ENCODE results near the gene MFNG. TPM values are rescaled to one million over a fixed set of nuclear protein-coding genes. Genes with fewer than 3 reads are reported as not detected.

The MFNG gene
- total RNA-seq, 2 experiments from 2014 or later = 85.1 to 89.9 TPM

- CTCF ChIA-PET = interaction anchor here (0.7 to 2.1 kb wide), 5 partner anchors 16 to 1362 kb away, joined by 3 to 5 read pairs (median 3); no protein-coding TSS in a partner anchor
- peak overlapping the region; percentile 38 for H3K4me3 Mint-ChIP-seq
These were observed 57.3 kb downstream of the MFNG start for GRCh38 chr22:37428649-37429586.

DNA sequence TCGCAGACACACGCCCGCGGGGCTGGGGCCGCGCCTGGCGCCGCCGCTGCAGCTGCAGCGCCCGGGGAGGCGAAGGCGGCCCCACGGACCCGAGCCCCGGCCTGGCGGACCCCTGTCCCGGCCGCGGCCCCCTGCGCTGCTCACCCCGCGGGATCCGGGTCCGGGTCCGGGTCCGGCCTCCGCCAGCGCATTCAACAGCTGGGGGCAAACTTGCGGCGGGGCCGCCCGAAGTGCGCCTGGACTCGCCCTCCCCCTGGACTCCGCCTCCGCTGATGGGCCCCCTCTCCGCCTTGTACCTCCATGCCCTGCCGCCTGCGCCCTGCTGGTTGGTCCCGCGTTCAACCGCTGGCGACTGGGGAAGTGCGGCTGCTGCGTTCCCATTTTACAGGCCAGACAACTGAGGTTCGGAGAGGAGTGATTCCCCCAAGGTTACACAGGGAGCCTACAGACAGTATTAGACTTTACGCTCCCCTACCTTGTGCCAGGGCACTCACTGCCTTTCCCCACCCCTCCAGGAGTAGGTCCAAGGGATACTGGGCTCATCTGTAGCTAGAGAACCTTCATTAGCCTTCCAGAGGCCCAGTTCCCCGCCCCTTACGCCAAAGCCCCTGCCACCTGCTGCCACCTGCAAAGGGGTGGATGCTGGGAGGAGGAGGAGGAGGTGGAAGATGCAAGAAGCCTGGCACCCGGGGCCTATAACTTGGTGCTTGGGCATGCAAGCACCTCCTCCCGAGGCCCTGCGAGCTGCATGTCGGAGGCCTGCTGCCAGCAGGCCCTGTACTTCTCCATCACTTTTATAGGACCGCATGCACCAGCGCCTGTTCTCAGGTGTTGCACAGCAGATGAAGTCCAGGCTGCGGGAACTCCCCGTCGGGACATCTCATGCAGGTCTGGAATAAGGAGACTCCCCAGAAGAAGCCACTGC lies 58.2 kb downstream of the MFNG start:
- no peaks in the 10 kb centered on the region for H3K36me3 Mint-ChIP-seq (ENCODE audit: low read depth)
- intact Hi-C loops (cut with DNase I, micrococcal nuclease) = loop anchor here (2.0 to 10.0 kb wide), 2 partner anchors 161 to 253 kb away; no protein-coding TSS in a partner anchor
- H3K27me3 Mint-ChIP-seq = peaks cover 83% of the 10 kb centered on the region
- ChIA-PET POLR2A (no interaction called here), CTCF (interaction anchor here (0.7 to 2.1 kb wide), 3 partner anchors 111 to 1361 kb away, joined by 3 to 5 read pairs (median 3); no protein-coding TSS in a partner anchor)
- Histone ChIP-seq H3K4me3 (ENCODE audit: low read length) (no peak overlapping the region), H3K9me3 (ENCODE audit: control insufficient read depth in 1 of 2, insufficient read depth in 1 of 2, low read length in 2 of 2) (peaks cover 0 to 18% of the 10 kb centered on the region in 2 experiments), H3K36me3 (ENCODE audit: insufficient read depth, low read length) (no peaks in the 10 kb centered on the region), H3K27me3 (ENCODE audit: control insufficient read depth in 1 of 2, insufficient read depth in 2 of 2, low read length in 2 of 2) (peaks cover 43 to 44% of the 10 kb centered on the region in 2 experiments), H3K4me1 (ENCODE audit: insufficient read depth, low read length) (peaks cover 24% of the 10 kb centered on the region), H3K27ac (ENCODE audit: low read depth in 1 of 2, low read length in 2 of 2) (no peak overlapping the region)
- no peak overlapping the region for H3K27ac Mint-ChIP-seq
- DNase-seq = no peak
- TF ChIP-seq, protein P1, sequence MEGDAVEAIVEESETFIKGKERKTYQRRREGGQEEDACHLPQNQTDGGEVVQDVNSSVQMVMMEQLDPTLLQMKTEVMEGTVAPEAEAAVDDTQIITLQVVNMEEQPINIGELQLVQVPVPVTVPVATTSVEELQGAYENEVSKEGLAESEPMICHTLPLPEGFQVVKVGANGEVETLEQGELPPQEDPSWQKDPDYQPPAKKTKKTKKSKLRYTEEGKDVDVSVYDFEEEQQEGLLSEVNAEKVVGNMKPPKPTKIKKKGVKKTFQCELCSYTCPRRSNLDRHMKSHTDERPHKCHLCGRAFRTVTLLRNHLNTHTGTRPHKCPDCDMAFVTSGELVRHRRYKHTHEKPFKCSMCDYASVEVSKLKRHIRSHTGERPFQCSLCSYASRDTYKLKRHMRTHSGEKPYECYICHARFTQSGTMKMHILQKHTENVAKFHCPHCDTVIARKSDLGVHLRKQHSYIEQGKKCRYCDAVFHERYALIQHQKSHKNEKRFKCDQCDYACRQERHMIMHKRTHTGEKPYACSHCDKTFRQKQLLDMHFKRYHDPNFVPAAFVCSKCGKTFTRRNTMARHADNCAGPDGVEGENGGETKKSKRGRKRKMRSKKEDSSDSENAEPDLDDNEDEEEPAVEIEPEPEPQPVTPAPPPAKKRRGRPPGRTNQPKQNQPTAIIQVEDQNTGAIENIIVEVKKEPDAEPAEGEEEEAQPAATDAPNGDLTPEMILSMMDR (IDR thresholded peaks at IDR 0.05) = no peak
- no peaks in the 10 kb centered on the region for H3K9me3 Mint-ChIP-seq
- ATAC-seq (ENCODE audit: poor library complexity) = no peak
- no peaks in the 10 kb centered on the region for H3K4me1 Mint-ChIP-seq (ENCODE audit: low read depth)
- H3K4me3 Mint-ChIP-seq = peak overlapping the region; percentile 38

More at GRCh38 chr22:37428649-37429586, 57.3 kb downstream of the MFNG start:
- ATAC-seq (ENCODE audit: poor library complexity) = peak; percentile 62
- Histone ChIP-seq H3K9me3 (ENCODE audit: control insufficient read depth in 1 of 2, insufficient read depth in 1 of 2, low read length in 2 of 2) (peaks cover 0 to 22% of the 10 kb centered on the region in 2 experiments), H3K4me1 (ENCODE audit: insufficient read depth, low read length) (peaks cover 24% of the 10 kb centered on the region), H3K36me3 (ENCODE audit: insufficient read depth, low read length) (no peaks in the 10 kb centered on the region), H3K27ac (ENCODE audit: low read depth in 1 of 2, low read length in 2 of 2) (no peak overlapping the region), H3K27me3 (ENCODE audit: control insufficient read depth in 1 of 2, insufficient read depth in 2 of 2, low read length in 2 of 2) (peaks cover 43 to 47% of the 10 kb centered on the region in 2 experiments), H3K4me3 (ENCODE audit: low read length) (no peak overlapping the region)
- peaks cover 83% of the 10 kb centered on the region for H3K27me3 Mint-ChIP-seq
- TF ChIP-seq, protein P1 (IDR thresholded peaks at IDR 0.05) = peak; percentile 74
- no peak overlapping the region for H3K27ac Mint-ChIP-seq
- DNase-seq = peak; percentile 35 to 83 (median 55)
- no peaks in the 10 kb centered on the region for H3K4me1 Mint-ChIP-seq (ENCODE audit: low read depth)
- no peaks in the 10 kb centered on the region for H3K9me3 Mint-ChIP-seq
- no peaks in the 10 kb centered on the region for H3K36me3 Mint-ChIP-seq (ENCODE audit: low read depth)
- intact Hi-C loops (cut with DNase I, micrococcal nuclease) = loop anchor here (1.0 to 10.0 kb wide), 4 partner anchors 112 to 254 kb away; no protein-coding TSS in a partner anchor
- POLR2A ChIA-PET = no interaction called here
